Stimulated activated naive CD4-positive, alpha-beta T cell (primary cell): ENCODE results near the gene SPATA33.

Source experiments
- DNase-seq, 6 experiments: peaks; one replicate each; lab custom pipeline; 2025; lab: John Stamatoyannopoulos, UW

The SPATA33 gene

DNA sequence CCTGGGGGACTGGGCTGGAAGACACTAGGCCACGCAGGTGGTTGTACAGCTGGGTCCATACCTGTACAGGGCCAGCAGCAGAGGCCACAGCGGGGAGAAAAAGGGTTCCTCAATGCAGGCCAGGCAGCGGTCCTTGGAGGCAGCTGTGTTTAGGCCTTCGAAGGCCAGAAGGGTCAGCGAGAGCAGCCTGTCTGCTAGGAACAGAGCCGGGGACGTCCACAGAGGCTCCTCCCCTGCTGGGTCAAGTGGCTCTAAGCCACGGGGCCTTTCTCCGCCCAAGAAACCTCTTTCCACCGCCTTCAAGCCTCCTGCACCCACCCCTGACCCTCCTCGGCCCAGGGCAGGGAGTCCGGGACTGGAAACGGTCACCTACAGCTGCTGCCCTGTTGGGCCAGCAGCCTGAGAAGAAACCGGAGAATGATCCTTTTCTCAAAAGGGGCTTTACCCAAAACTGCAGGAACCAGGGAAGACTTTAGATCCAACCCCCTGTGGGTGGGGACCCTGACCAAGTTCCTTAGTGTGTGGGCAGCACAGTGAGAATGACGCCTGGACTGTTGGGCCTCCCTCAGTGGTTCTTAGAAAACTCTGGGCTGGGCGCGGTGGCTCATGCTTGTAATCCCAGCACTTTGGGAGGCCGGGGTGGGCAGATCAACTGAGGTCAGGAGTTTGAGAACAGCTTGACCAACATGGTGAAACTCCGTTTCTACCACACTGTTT lies 52.2 kb downstream of the SPATA33 start:
- no peak for DNase-seq

GRCh38 chr16:89710709-89711564 lies 53.3 kb downstream of the SPATA33 start:
- no peak for DNase-seq

DNA sequence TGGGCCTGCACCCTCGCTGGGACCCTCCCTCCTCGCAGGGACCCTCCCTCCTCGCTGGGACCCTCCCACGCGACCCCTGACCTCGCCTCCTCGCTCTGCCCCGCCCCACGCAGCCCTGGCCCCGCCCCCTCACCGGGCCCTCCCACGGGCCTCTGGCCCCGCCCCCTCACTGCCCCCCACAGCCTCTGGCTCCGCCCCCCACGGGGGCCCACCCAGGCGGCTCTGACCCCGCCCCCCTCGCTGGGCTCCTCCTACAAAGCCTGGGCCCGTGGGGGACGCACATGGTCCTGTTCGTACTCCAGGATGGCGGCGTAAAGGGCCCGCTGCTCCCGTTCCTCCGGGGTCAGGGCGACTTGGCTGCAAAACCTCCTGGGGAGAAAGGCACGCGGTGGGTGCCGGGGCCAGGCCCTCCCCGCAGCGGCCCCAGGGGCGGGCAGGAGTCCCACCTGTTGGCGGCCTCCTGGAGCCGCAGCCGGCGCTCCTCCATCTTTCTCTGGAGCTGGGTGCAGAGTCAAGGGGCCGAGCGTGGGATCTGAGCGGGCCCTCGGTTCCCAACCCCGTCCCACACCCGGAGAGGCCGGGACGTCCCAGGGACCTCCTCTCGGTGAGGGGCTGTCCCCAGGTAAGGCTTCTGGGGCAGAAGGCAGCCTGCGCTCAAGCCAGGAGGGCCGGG lies 54.1 kb downstream of the SPATA33 start:
- DNase-seq, result peak; percentile 20 to 77 (median 70)

DNA sequence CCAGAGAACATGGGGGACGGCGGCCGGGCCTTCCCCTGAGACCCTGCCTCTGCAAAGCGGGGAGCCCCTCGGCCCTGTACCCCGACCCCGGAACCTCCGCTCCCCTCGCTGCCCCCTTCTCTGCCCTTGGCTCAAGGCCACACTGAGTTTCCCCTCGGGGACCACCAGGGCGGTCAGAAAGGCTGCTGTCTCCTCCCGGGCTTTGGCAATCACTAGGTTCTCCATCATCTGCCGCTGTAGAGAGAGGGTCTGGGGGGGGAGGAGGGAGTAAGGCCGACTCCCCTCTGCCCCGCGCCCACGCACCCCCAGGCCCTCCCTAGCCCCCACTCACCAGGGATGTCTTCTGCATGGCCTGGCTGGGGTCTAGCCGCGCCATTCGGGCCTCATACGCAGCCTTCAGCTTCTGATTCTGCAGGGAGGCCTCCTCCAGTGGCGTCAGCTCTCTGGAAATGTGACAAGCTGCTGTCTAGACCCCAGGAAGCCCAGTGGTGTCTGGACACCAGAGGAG lies 54.7 kb downstream of the SPATA33 start:
- DNase-seq, result no peak

GRCh38 chr16:89716493-89716892 lies 58.9 kb downstream of the SPATA33 start:
- DNase-seq, result no peak

- no peak for DNase-seq
Measured at GRCh38 chr16:89716916-89717687, 59.5 kb downstream of the SPATA33 start.

GRCh38 chr16:89717688-89718505 lies 60.3 kb downstream of the SPATA33 start:
- DNase-seq, result no peak
